ENCODE results near the gene PARD3B. TPM values are rescaled to one million over a fixed set of nuclear protein-coding genes. Genes with fewer than 3 reads are reported as not detected.

The PARD3B gene
- total RNA-seq, 4 donors from 2014 or later = 27.8 to 39.3 (median 33.7) TPM

GRCh38 chr2:205372141-205372540 lies 826.9 kb downstream of the PARD3B start:
- no peak for ATAC-seq (ENCODE audit: low FRiP score)
- DNase-seq (ENCODE audit: low spot score) = no peak
- TF ChIP-seq CTCF (IDR thresholded peaks at IDR 0.05) = no peak

DNA sequence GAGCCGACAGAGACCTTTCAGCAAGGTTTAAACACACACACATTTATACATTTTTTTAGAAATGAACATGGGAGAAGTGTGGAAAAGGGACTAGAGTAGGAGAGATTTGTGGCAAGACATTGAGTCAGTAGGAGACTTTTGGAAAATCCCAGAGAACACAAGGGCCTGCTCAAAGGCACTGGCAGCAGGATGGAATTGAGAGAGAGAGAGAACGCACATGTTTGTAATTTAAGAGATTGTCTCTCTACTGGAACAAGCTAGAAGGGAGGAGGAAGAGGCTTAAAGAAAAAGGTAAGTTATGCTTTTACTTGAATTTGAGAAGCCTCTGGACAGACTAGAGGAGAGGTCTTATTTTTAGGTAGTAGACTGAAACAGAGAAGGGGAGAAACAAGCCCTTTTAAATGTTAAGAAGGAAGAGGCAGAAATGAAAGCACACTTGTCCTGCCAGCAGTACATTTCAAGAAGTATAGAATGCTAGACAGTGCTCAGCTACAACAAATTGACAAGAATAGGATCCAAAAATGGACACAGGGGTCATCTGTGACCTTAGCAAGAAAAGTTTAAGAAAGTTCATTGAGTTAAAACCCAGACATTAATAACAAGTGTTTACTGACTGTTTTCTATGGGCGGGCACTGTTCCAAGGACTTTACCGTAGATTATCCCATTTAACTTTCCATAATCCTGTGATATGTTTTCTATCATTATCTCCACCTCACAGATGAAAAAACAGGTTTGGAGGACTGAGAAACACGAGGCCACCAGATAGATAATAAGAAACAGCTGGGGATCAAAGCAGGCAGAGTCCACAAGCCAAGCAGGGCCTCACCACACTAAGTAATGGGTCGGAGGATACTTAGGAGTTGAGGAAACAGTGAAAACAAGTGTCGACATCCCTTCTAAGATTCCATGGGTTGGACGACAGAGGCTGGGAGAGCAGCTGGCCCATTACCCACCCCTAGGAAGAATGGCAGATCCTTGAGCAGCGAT lies 830.5 kb downstream of the PARD3B start:
- ATAC-seq (ENCODE audit: low FRiP score) (no peak), DNase-seq (ENCODE audit: low spot score) (no peak)
- no peak for TF ChIP-seq CTCF (IDR thresholded peaks at IDR 0.05)

DNA sequence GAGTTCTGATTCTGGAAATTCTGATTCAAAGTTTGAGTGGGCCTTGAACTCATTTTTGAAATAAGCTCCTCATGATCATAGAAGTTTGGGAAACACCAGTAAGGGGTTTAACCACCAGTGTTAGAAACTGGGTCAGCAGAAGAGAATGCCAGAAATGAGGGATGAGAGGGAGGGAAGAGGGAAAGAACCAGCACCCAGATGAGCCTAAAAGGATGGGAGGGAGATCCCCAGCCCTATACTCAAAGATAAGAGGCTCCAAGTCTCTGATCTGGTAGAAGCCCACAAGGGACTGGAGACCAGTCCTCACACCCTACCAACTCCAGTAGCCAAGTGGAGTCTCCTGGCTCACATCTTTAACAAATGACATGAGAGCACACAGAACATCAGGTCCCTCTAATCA lies 832.0 kb downstream of the PARD3B start:
- DNase-seq (ENCODE audit: low spot score) (no peak), ATAC-seq (ENCODE audit: low FRiP score) (no peak)
- TF ChIP-seq CTCF (IDR thresholded peaks at IDR 0.05) = no peak

DNA sequence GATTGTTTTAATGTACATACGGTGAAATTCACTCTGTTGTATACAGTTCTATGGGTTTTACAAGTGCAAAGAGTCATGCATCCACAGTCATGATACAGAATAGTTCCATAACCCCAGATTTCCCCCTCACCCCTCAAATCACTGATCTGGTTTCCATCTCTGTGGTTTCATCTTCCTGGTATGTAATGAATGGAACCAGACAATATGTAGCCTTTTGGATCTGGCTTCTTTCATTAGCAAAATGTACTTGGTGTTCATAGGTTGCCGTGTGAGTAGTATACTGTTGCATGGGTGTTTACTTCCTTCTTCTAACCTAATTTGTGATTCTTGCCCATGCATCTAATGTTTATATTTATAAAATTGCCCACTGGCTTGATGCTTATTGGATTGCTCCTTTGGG lies 838.3 kb downstream of the PARD3B start:
- no peak for ATAC-seq (ENCODE audit: low FRiP score)
- no peak for DNase-seq (ENCODE audit: low spot score)
- no peak for TF ChIP-seq CTCF (IDR thresholded peaks at IDR 0.05)

DNA sequence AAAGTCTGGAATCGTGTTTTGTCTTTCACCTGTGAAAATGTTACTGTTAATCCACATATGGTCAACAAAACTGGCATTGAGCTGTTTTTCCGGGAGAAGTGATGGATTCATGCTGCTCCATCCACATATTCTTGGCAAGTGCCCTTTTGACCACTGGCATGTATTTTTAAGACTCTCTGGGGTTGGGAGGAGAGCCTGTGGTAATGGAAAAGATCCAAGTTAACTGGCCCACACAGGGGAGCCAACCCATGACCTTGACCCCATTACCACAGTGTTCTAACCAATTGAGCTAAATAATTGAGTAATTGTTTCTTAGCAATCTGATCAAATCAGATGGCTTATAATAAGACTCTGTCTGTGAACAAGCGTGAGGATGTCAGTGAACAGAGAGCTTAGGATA lies 840.8 kb downstream of the PARD3B start:
- no peak for TF ChIP-seq CTCF (IDR thresholded peaks at IDR 0.05)
- no peak for DNase-seq (ENCODE audit: low spot score)

GRCh38 chr2:205387350-205388055 lies 842.2 kb downstream of the PARD3B start:
- DNase-seq (ENCODE audit: low spot score) = no peak
- no peak for TF ChIP-seq CTCF (IDR thresholded peaks at IDR 0.05)
- no peak for ATAC-seq (ENCODE audit: low FRiP score)

More for the DNA sequence above, 840.8 kb downstream of the PARD3B start:
- no peak for ATAC-seq (ENCODE audit: low FRiP score)

All from omental fat pad (tissue), 4 donors.